Activated effector memory CD4-positive, alpha-beta T cell treated with Interleukin-2 at 50 U/mL for 16 hours (primary cell): Measurements from ENCODE around the gene CREBRF.
"Not testable (repeated sequence)": the region's sequence is repeated elsewhere in the genome, so short reads cannot be mapped to it uniquely, and the experiment has no call there.

ENCODE experiments used
- DNase-seq: peaks from one replicate; pipeline ENCODE4 v3.0.0-alpha.2; 2020

Gene CREBRF

DNA sequence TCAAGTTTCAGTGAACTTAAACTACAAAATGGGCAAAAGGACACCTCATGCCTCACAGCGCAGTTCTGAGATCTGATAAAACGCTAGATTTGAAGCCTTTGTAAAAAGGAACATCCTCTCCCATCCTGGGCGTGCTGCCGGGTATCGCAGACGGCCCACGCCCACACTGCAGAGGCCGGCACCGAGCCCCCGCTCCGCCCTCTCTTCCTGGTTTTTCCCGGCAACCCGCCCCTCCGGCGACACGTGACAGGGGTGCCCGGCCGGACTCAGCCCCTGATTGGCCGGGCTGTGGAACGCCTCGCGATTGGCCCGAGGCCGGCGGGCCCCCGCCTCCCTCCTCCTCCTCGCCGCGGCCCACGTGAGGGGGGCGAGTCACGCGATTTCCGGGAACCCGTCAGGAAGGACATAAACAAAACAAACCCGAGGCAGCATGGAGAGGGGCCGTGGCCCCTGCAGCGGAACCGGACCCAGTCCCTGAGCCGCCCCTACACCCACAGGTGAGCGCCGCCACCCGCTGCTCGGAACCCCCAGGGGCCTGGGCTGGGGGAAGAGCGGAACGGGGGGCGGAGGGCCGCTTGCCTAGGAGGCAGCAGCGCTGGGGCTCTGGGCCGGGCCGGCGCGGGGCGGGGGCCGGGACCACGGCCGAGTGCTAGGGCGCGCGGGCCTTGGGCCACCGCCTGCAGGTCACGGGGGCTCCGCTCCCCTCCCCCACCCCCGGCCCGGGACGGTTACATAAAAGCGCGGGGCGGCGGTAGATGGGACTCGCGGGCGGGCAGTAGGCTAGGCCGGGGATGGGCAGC, at the start of gene CREBRF:
CREBRF (plus strand) TSS at position 370 of the 800 bp plus-strand sequence. CDS start 24,424 bp downstream, outside the sequence.
- DNase-seq = peak; percentile 99

- DNase-seq = no peak
Observed at GRCh38 chr5:173010021-173010420, 46.1 kb upstream of the CREBRF start.

GRCh38 chr5:173010547-173011464, 45.3 kb upstream of the CREBRF start:
- DNase-seq = no peak

DNA sequence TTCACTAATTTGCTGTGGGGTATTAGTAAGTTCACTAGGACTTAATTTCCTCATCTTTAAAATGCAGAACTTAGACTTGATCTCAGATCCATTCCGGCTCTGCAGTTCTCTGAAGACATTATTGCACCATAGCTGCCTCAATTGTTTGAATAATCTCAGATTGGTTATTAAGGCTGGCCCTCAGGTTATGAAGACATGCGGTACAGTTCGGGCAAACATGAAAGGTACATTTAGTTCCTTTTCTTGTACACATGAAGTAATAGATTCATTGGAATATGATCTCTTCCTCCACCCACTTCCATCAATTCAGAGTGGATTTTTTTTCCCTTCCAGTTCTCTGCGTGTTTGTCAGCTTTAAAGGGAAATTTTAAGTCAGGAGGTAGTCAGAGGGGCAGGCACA, 44.6 kb upstream of the CREBRF start:
- DNase-seq = no peak

DNA sequence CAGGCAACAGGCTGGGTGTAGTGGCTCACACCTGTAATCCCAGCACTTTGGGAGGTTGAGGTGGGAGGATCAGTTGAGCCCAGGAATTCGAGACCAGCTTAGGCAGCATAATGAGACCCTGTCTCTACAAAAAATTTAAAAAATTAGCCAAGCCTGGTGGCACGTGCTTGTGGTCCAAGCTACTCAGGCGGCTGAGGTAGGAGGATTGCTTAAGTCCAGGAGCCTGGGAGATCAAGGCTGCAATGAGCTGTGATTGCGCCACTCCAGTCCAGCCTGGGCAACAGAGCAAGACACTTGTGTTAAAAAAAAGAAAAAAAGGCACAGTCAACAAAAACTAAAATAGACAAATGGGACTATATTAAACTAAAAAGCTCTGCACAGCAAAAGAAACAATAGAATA, 43.3 kb upstream of the CREBRF start:
- no peak for DNase-seq

- no peak for DNase-seq
Observed at GRCh38 chr5:173014671-173015070, 41.5 kb upstream of the CREBRF start.

- DNase-seq = no peak
Observed at GRCh38 chr5:173015192-173015591, 41.0 kb upstream of the CREBRF start.

GRCh38 chr5:173015598-173016455, 40.3 kb upstream of the CREBRF start:
- no peak for DNase-seq

DNA sequence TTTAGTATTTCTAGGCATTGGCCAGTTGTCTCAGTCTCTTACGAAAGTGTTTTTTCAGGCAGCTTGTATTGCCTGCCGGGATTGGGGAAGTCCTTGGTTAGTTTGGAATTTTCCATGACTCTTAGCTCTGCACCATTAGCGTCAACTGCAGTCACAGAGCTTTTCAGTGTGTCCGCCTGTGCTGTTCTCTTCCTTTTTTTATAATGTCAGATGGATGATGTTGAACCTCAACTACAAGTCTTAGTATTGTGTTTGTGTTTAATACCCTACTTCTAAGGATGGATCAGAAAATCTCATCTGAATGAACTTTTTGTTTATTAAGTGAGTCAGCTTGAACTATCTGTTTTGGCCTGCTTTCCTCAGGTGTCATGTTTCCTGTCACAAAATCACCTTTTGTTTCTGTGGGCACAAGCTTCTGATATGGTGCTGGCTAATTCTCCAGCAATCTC, 39.5 kb upstream of the CREBRF start:
- no peak for DNase-seq

- not testable (repeated sequence) for DNase-seq
Observed at GRCh38 chr5:173017087-173017486, 39.1 kb upstream of the CREBRF start.

DNA sequence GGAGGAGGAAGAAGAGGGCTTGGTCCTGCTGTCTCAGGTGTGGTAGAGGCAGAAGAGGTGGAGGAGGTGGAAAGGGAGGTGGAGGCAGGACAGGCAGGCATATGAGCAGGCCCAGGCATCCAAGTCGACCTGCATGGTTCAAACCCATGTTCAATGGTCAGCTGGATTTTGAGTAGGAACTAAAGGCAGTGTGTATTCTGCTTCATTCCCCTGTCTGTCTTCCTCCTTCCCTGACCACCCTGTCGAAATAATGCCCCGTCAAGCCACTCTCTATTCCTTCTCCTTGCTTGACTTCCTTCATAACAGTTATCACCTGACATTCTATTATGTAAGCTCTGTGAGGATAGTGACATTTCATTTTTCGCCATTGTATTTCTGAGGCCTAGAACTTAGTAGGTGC, 37.8 kb upstream of the CREBRF start:
- no peak for DNase-seq

GRCh38 chr5:173020154-173020581, 36.0 kb upstream of the CREBRF start:
- no peak for DNase-seq

- no peak for DNase-seq
Observed at GRCh38 chr5:173020643-173021042, 35.5 kb upstream of the CREBRF start.

DNA sequence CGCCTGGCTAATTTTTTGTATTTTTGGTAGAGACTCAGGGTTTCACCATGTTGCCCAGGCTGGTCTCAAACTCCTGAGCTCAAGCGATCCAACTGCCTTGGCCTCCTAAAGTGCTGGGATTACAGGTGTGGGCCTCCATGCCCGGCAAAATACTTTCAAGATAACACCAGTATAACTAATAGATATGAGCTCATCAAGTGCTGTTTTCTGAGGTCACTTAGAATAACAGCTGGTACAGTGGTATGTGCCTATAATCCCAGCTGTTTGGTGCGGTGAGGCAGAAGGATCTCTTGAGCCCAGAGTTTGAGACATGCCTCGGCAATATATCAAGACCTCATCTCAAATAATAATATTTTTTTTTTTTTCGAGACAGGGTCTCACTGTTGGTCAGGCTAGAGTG, 30.5 kb upstream of the CREBRF start:
- no peak for DNase-seq

GRCh38 chr5:173027905-173028304, 28.2 kb upstream of the CREBRF start:
- no peak for DNase-seq

- DNase-seq = no peak
Observed at GRCh38 chr5:173028811-173029327, 27.3 kb upstream of the CREBRF start.

DNA sequence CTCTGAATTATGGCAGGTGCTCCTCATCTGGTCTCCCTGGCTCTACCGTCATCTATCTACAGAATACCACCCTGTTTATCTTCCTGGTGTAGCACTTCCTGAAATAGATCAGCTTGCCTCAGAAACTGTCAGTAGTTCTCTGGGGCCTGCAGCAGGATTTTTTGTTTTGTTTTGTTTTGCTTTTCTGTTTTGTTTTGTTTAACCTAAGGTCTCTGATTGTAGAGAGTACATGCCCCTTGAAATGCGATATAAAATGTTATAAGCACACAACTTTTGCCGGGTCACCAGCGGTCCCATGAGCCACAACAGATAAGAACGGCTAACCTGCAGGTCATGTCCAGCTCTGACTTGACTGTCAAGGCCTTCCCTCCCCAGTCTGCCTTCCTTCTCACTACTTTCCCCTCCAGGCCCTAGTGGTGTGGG, 26.6 kb upstream of the CREBRF start:
- DNase-seq = no peak

GRCh38 chr5:173032096-173032495, 24.1 kb upstream of the CREBRF start:
- not testable (repeated sequence) for DNase-seq

- no peak for DNase-seq
Observed at GRCh38 chr5:173032730-173033129, 23.4 kb upstream of the CREBRF start.

DNA sequence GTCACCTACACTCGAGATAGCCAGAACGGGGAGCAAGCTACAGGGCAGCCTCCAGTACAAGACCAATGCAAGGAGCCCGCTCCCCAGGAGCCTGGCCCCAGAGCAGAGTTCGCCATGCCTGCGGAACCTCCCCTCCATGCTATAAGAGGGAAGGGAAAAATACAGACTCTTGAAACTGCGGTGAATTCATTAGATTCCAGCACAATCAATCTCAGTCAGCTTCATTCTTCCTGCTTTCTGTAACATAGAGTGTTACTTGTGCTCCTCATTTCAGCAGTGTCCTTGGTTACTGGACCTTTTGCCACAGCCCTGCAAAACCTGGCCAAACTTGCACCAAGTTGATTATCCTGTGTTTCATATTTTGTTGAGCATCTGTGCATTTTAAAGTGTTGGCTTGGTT, 22.2 kb upstream of the CREBRF start:
- no peak for DNase-seq

- DNase-seq = no peak
Observed at GRCh38 chr5:173035904-173036707, 20.0 kb upstream of the CREBRF start.

DNA sequence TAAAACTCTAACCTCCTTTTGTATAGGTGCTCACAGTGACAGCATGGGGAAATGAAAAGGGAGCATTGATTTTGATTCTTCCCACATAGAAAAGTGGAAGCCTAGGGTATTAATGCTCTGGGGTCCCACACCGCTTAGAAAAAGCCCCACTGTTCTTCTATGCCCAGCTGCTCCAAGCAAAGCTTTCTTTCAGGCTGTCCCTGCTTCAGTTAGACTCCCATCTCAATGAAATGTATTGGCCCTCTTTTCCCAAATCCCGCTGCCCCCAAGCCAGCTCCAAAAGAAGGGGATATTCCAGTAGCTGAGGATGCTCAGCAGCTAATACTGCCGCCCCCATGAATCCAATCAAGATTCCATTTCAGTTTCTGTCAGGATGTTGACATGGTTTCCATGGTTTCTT, 17.0 kb upstream of the CREBRF start:
- no peak for DNase-seq
